ENCODE data around the gene MT1E. TPM values are rescaled to one million over a fixed set of nuclear protein-coding genes. Genes with fewer than 3 reads are reported as not detected.

MT1E gene
- total and polyA plus RNA-seq, 2 of the 13 experiments (the other 11 are each of a cell fraction or from before 2014, with no cell fraction given), result 110 to 1,072 TPM

GRCh38 chr16:56643080-56643778 is 17.6 kb downstream of the MT1E start:
- no TSS peak for BruUV-seq (replicated peaks)
- no peak overlapping the region for H3K27ac ChIP-seq (ENCODE audit: extremely low read length, insufficient read depth, low read length)
- peak; percentile 83; the same call in 1 of the 2 replicates for TF ChIP-seq ZNF572 (CRISPR knock-in tag; IDR thresholded peaks at IDR 0.05)
- TF ChIP-seq NPAS2 (CRISPR knock-in tag; IDR thresholded peaks at IDR 0.05; ENCODE audit: borderline replicate concordance), result no peak
- no peak for TF ChIP-seq NFATC3 (CRISPR knock-in tag; IDR thresholded peaks at IDR 0.05)
- TF ChIP-seq ZNF616 (CRISPR knock-in tag; IDR thresholded peaks at IDR 0.05; ENCODE audit: low read depth), result no peak
- 0 out of 4 replicates have a peak, but pooled peaks of 1 of the 2 experiments have one; percentile 10 for TF ChIP-seq KLF16 (CRISPR knock-in tag; IDR thresholded peaks at IDR 0.05)
- no peak for TF ChIP-seq THRA (CRISPR knock-in tag; IDR thresholded peaks at IDR 0.05; ENCODE audit: borderline replicate concordance)
- TF ChIP-seq ZNF230 (CRISPR knock-in tag; IDR thresholded peaks at IDR 0.05), result peak; percentile 44; the same call in 1 of the 2 replicates
- TF ChIP-seq IRF2 (CRISPR knock-in tag; IDR thresholded peaks at IDR 0.05), result no peak
- TF ChIP-seq ARID5B (CRISPR knock-in tag; IDR thresholded peaks at IDR 0.05), result 0 out of 2 replicates have a peak, but pooled peaks have one; percentile 13
- no peak for TF ChIP-seq MLLT10 (CRISPR knock-in tag; IDR thresholded peaks at IDR 0.05)
- no peak for TF ChIP-seq TOE1 (CRISPR knock-in tag; IDR thresholded peaks at IDR 0.05)
- TF ChIP-seq ZNF234 (CRISPR knock-in tag; conservative IDR thresholded peaks at IDR 0.05), result peak; percentile 85; the same call in 1 of the 2 replicates
- TF ChIP-seq NFYB (CRISPR knock-in tag; IDR thresholded peaks at IDR 0.05), result no peak
- no peak for TF ChIP-seq ZNF263 (CRISPR knock-in tag; IDR thresholded peaks at IDR 0.05)
- TF ChIP-seq, protein P1, sequence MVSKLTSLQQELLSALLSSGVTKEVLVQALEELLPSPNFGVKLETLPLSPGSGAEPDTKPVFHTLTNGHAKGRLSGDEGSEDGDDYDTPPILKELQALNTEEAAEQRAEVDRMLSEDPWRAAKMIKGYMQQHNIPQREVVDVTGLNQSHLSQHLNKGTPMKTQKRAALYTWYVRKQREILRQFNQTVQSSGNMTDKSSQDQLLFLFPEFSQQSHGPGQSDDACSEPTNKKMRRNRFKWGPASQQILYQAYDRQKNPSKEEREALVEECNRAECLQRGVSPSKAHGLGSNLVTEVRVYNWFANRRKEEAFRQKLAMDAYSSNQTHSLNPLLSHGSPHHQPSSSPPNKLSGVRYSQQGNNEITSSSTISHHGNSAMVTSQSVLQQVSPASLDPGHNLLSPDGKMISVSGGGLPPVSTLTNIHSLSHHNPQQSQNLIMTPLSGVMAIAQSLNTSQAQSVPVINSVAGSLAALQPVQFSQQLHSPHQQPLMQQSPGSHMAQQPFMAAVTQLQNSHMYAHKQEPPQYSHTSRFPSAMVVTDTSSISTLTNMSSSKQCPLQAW (CRISPR knock-in tag; IDR thresholded peaks at IDR 0.05), result peak; percentile 81

More at GRCh38 chr16:56643080-56643778, 17.6 kb downstream of the MT1E start:
- H3K9me3 ChIP-seq (ENCODE audit: low read length), result no peaks in the 10 kb centered on the region
- no peaks in the 10 kb centered on the region for H4K20me1 ChIP-seq (ENCODE audit: insufficient read depth, low read length)
- H3K9ac ChIP-seq (ENCODE audit: insufficient read depth, low read depth, low read length), result no peak overlapping the region
- intact Hi-C loops (cut with micrococcal nuclease; ENCODE audit: unreplicated experiment) (no loop called here), in situ Hi-C loops (cut with HindIII; ENCODE audit: extremely low pct_ligation_motif_present, low pct_unique_long_range_greater_than_20kb) (no loop called here)
- H3K79me2 ChIP-seq (ENCODE audit: insufficient read depth, low read length), result no peaks in the 10 kb centered on the region
- WGBS (ENCODE audit: low lambda C conversion rate), result 29% methylated on average over 28 of the region's 42 CpGs
- no peak for FAIRE-seq
- H2AFZ ChIP-seq (ENCODE audit: low read length), result no peak overlapping the region
- CTCF ChIA-PET (ENCODE audit: low intra/inter-chr PET ratio, low total read pairs), result no interaction called here
- peaks cover 10 to 48% of the 10 kb centered on the region in 2 experiments; a peak in 4 of 5 replicates for H3K27me3 ChIP-seq (ENCODE audit: control insufficient read depth in 1 of 2, insufficient read depth in 2 of 2, low read length in 2 of 2)
- H3K4me1 ChIP-seq (ENCODE audit: insufficient read depth, low read length), result peaks cover 54% of the 10 kb centered on the region
- POLR2A ChIA-PET, result interaction anchor here (1.3 to 1.8 kb wide), 2 partner anchors 18 to 36 kb away, joined by 3 to 5 read pairs; partner anchors contain the start of gene MT1E
- H3K36me3 ChIP-seq (replicated peaks in 1 of 2; ENCODE audit: control insufficient read depth in 1 of 2, insufficient read depth in 2 of 2, low read length in 2 of 2), result no peaks in the 10 kb centered on the region
- peak overlapping the region in 2 of 3 experiments; percentile 8 to 45; a peak in 3 of 6 replicates for H3K4me3 ChIP-seq (replicated peaks in 1 of 3; ENCODE audit: insufficient read depth in 1 of 3, low read depth in 2 of 3, low read length in 3 of 3)
- ATAC-seq, result peak; percentile 85
- peak; percentile 39 for DNase-seq (ENCODE audit: low spot score)
- peak overlapping the region; percentile 41 for H3K4me2 ChIP-seq (ENCODE audit: low read depth, low read length)

Data from HepG2 (cell line).